ENCODE results near the gene LRP8. TPM values are rescaled to one million over a fixed set of nuclear protein-coding genes. Genes with fewer than 3 reads are reported as not detected.

LRP8 gene
- total RNA-seq, 1 donor from 2014 or later = 15.6 TPM

GRCh38 chr1:53304527-53304926, 23.3 kb downstream of the LRP8 start:
- H4K20me1 ChIP-seq (ENCODE audit: low read depth) = peaks cover 44% of the 10 kb centered on the region
- Mint-ChIP-seq H3K27ac (peak overlapping the region; percentile 97), H3K4me1 (peaks cover 61% of the 10 kb centered on the region), H3K9me3 (peaks cover 3% of the 10 kb centered on the region), H3K4me3 (no peak overlapping the region), H3K36me3 (no peaks in the 10 kb centered on the region), H3K27me3 (ENCODE audit: insufficient read depth, low read depth) (peaks cover 18% of the 10 kb centered on the region)
- H3F3A ChIP-seq (ENCODE audit: low read depth) = no peaks in the 10 kb centered on the region
- peaks cover 40% of the 10 kb centered on the region for H3K4me1 ChIP-seq
- no peak overlapping the region for H3K27ac ChIP-seq
- H3K27me3 ChIP-seq = no peaks in the 10 kb centered on the region
- H2AFZ ChIP-seq (replicated peaks) = no peak overlapping the region
- DNase-seq (ENCODE audit: low spot score) = no peak
- no peak overlapping the region for H3K4me3 ChIP-seq
- peaks cover 57% of the 10 kb centered on the region for H3K79me2 ChIP-seq (ENCODE audit: low read depth)
- no peak overlapping the region for H3K9ac ChIP-seq
- no peaks in the 10 kb centered on the region for H3K9me3 ChIP-seq (ENCODE audit: low read depth)
- peak overlapping the region; percentile 52 for H3K4me2 ChIP-seq
- TF ChIP-seq EZH2phosphoT487 (IDR thresholded peaks at IDR 0.05) (no peak), EZH2 (IDR thresholded peaks at IDR 0.05) (no peak), CTCF (IDR thresholded peaks at IDR 0.05) (no peak)
- H3K36me3 ChIP-seq = no peaks in the 10 kb centered on the region

GRCh38 chr1:53303726-53304515, 23.9 kb downstream of the LRP8 start:
- Histone ChIP-seq H3K4me3 (no peak overlapping the region), H3K79me2 (ENCODE audit: low read depth) (peaks cover 53% of the 10 kb centered on the region), H4K20me1 (ENCODE audit: low read depth) (peaks cover 39% of the 10 kb centered on the region), H3K27me3 (no peaks in the 10 kb centered on the region), H2AFZ (replicated peaks) (no peak overlapping the region), H3F3A (ENCODE audit: low read depth) (no peaks in the 10 kb centered on the region), H3K9ac (no peak overlapping the region), H3K4me1 (peaks cover 40% of the 10 kb centered on the region), H3K9me3 (ENCODE audit: low read depth) (no peaks in the 10 kb centered on the region), H3K4me2 (peak overlapping the region; percentile 52), H3K27ac (peak overlapping the region; percentile 41), H3K36me3 (no peaks in the 10 kb centered on the region)
- no peak for DNase-seq (ENCODE audit: low spot score)
- Mint-ChIP-seq H3K4me3 (peak overlapping the region; percentile 65), H3K4me1 (peaks cover 57% of the 10 kb centered on the region), H3K36me3 (no peaks in the 10 kb centered on the region), H3K27me3 (ENCODE audit: insufficient read depth, low read depth) (peaks cover 14% of the 10 kb centered on the region), H3K27ac (peak overlapping the region; percentile 97), H3K9me3 (peaks cover 3% of the 10 kb centered on the region)
- TF ChIP-seq EZH2 (IDR thresholded peaks at IDR 0.05) = no peak
- no peak for TF ChIP-seq CTCF (IDR thresholded peaks at IDR 0.05)
- TF ChIP-seq EZH2phosphoT487 (IDR thresholded peaks at IDR 0.05) = no peak

GRCh38 chr1:53303243-53303642, 24.6 kb downstream of the LRP8 start:
- no peaks in the 10 kb centered on the region for H3K36me3 Mint-ChIP-seq
- H3K4me2 ChIP-seq = peak overlapping the region; percentile 52
- H3K4me3 ChIP-seq = no peak overlapping the region
- peaks cover 35% of the 10 kb centered on the region for H3K4me1 ChIP-seq
- H3K27ac Mint-ChIP-seq = peak overlapping the region; percentile 97
- peaks cover 50% of the 10 kb centered on the region for H3K79me2 ChIP-seq (ENCODE audit: low read depth)
- TF ChIP-seq CTCF (IDR thresholded peaks at IDR 0.05) (no peak), EZH2phosphoT487 (IDR thresholded peaks at IDR 0.05) (no peak), EZH2 (IDR thresholded peaks at IDR 0.05) (no peak)
- no peaks in the 10 kb centered on the region for H3K9me3 ChIP-seq (ENCODE audit: low read depth)
- H4K20me1 ChIP-seq (ENCODE audit: low read depth) = peaks cover 37% of the 10 kb centered on the region
- peaks cover 3% of the 10 kb centered on the region for H3K9me3 Mint-ChIP-seq
- H3K9ac ChIP-seq = no peak overlapping the region
- no peaks in the 10 kb centered on the region for H3K27me3 ChIP-seq
- peak overlapping the region; percentile 65 for H3K4me3 Mint-ChIP-seq
- H3K4me1 Mint-ChIP-seq = peaks cover 54% of the 10 kb centered on the region
- H3K36me3 ChIP-seq = no peaks in the 10 kb centered on the region
- H2AFZ ChIP-seq (replicated peaks) = no peak overlapping the region
- H3K27ac ChIP-seq = peak overlapping the region; percentile 41
- DNase-seq (ENCODE audit: low spot score) = no peak
- H3F3A ChIP-seq (ENCODE audit: low read depth) = no peaks in the 10 kb centered on the region
- H3K27me3 Mint-ChIP-seq (ENCODE audit: insufficient read depth, low read depth) = peaks cover 14% of the 10 kb centered on the region
